GM12878 (cell line): ENCODE data around the gene NFE2L2. TPM values are rescaled to one million over a fixed set of nuclear protein-coding genes. Genes with fewer than 3 reads are reported as not detected.

Experiments
- ATAC-seq: fragments of 200-7000 bp; cut with Tn5 transposase; 3 replicates; pipeline ENCODE4 v1.9.1; 2020; ENCODE audit warnings: mild to moderate bottlenecking, moderate library complexity
- BruUV-seq: library from RNA; stranded (reverse); fragments of 400-500 nt; replicated peaks from 2 replicates; lab custom pipeline; 2021; lab: Mats Ljungman, UMichigan
- CTCF ChIA-PET: fragments of 300-600 bp; sonication (Branson Sonifier 250); formaldehyde crosslinking; extraction: SDS; loops from one replicate; lab custom pipeline; 2021; ENCODE audit warnings: inconsistent platforms; lab: Yijun Ruan, JAX
- POLR2A ChIA-PET: fragments of 350-600 bp; formaldehyde crosslinking; extraction: SDS; loops from one replicate; lab custom pipeline; 2021; ENCODE audit warnings: inconsistent platforms; lab: Charles Lee
- RAD21 ChIA-PET: fragments of 300-600 bp; sonication (Branson Sonifier 250); formaldehyde crosslinking; loops from one replicate; lab custom pipeline; 2023; ENCODE audit warnings: antibody characterized with exemption; ENCODE audit not compliant: unreplicated experiment; lab: Charles Lee
- SMC1A ChIA-PET: fragments of 300-600 bp; sonication (Branson Sonifier 250); formaldehyde crosslinking; loops from one replicate; lab custom pipeline; 2023; ENCODE audit not compliant: unreplicated experiment, uncharacterized antibody; lab: Charles Lee
- DNase-seq: peaks from one replicate; pipeline ENCODE4 v3.0.0-alpha.2; 2011; ENCODE audit warnings: low read depth, low spot score
- FAIRE-seq: peaks from 3 replicates; lab custom pipeline; 2011; peaks lifted over from hg19 to GRCh38; lab: Jason Lieb, UNC
- H2AFZ ChIP-seq: 2 replicates; pipeline ENCODE4 v1.6.0; 2011; ENCODE audit warnings: low read depth, low read length, control low read depth; ENCODE audit not compliant: control insufficient read depth
- H3K27ac ChIP-seq: 2 replicates; pipeline ENCODE4 v1.5.1; 2011; ENCODE audit warnings: control low read depth; ENCODE audit not compliant: control insufficient read depth, insufficient read depth
- H3K27me3 ChIP-seq, 2 experiments: replicated peaks in 1 of 2; 2 replicates each; pipeline versions ENCODE4 v1.6.0 to v1.6.1; 2011; ENCODE audit warnings: low read length in 1 of 2; ENCODE audit not compliant: control insufficient read depth in 2 of 2, insufficient read depth in 2 of 2
- H3K36me3 ChIP-seq, 2 experiments: 2 replicates each; pipeline ENCODE4 v1.5.1; 2011; ENCODE audit warnings: low read length in 1 of 2; ENCODE audit not compliant: control insufficient read depth in 2 of 2, insufficient read depth in 2 of 2
- H3K4me1 ChIP-seq: 2 replicates; pipeline ENCODE4 v1.6.1; 2011; ENCODE audit warnings: mild to moderate bottlenecking, low read length, moderate library complexity, mixed read lengths; ENCODE audit not compliant: control insufficient read depth, insufficient read depth
- H3K4me2 ChIP-seq: 2 replicates; pipeline ENCODE4 v1.6.0; 2011; ENCODE audit warnings: control low read depth; ENCODE audit not compliant: control insufficient read depth, insufficient read depth
- H3K4me3 ChIP-seq: fragments of 200-600 bp; sonication (generic); 2 replicates; pipeline ENCODE4 v1.5.1; 2016
- H3K79me2 ChIP-seq: 2 replicates; pipeline ENCODE4 v1.6.0; 2011; ENCODE audit warnings: low read length; ENCODE audit not compliant: control insufficient read depth, insufficient read depth
- H3K9ac ChIP-seq: 2 replicates; pipeline ENCODE4 v1.8.0; 2011; ENCODE audit warnings: low read length, control low read depth, mixed read lengths; ENCODE audit not compliant: control insufficient read depth, insufficient read depth
- H3K9me3 ChIP-seq: replicated peaks from 3 replicates; pipeline ENCODE4 v1.5.1; 2011; ENCODE audit warnings: mild to moderate bottlenecking, low read length; ENCODE audit not compliant: control insufficient read depth, insufficient read depth
- H4K20me1 ChIP-seq: 2 replicates; pipeline ENCODE4 v1.6.0; 2011; ENCODE audit not compliant: control insufficient read depth, insufficient read depth
- BCL11A ChIP-seq: IDR thresholded peaks from 2 replicates; pipeline ENCODE4 v1.6.1; 2011; ENCODE audit warnings: low read depth, low read length
- BHLHE40 ChIP-seq, 2 experiments: fragments of 450-650 bp in 1 of 2; IDR thresholded peaks; 2 replicates each; pipeline ENCODE4 v1.6.1; 2011 to 2017; ENCODE audit warnings: low read depth in 2 of 2, borderline replicate concordance in 1 of 2, improper control_type of control experiment in 1 of 2, low read length in 1 of 2, mild to moderate bottlenecking in 1 of 2
- CBX3 ChIP-seq: fragments of 200-600 bp; sonication (generic); IDR thresholded peaks from 2 replicates; pipeline ENCODE4 v1.6.1; 2016; ENCODE audit warnings: low read depth, borderline replicate concordance
- CHD2 ChIP-seq: IDR thresholded peaks from 2 replicates; pipeline ENCODE4 v1.6.1; 2011; ENCODE audit warnings: low read depth, low read length, improper control_type of control experiment, borderline replicate concordance
- EP300 ChIP-seq, 2 experiments: fragments of 150-350 bp in 1 of 2; IDR thresholded peaks; 2 replicates each; pipeline ENCODE4 v1.6.1; 2011 to 2012; ENCODE audit warnings: low read depth in 2 of 2, low read length in 2 of 2, borderline replicate concordance in 1 of 2, improper control_type of control experiment in 1 of 2, inconsistent platforms in 1 of 2; ENCODE audit not compliant: control insufficient read depth in 1 of 2
- FOXK2 ChIP-seq: fragments of 450-650 bp; IDR thresholded peaks from 2 replicates; pipeline ENCODE4 v1.6.1; 2017; ENCODE audit warnings: mild to moderate bottlenecking, moderate library complexity
- HDGF ChIP-seq: fragments of 450-650 bp; IDR thresholded peaks from 2 replicates; pipeline ENCODE4 v1.6.1; 2016; ENCODE audit warnings: antibody characterized with exemption
- LARP7 ChIP-seq: fragments of 450-650 bp; IDR thresholded peaks from 2 replicates; pipeline ENCODE4 v1.6.1; 2017; ENCODE audit warnings: mild to moderate bottlenecking
- MTA2 ChIP-seq: fragments of 450-650 bp; IDR thresholded peaks from 2 replicates; pipeline ENCODE4 v1.6.1; 2016; ENCODE audit warnings: low read depth, mild to moderate bottlenecking, moderate library complexity
- MTA3 ChIP-seq: IDR thresholded peaks from 2 replicates; pipeline ENCODE4 v1.6.1; 2012; ENCODE audit warnings: low read length, inconsistent platforms, borderline replicate concordance
- MYB ChIP-seq: fragments of 150-350 bp; IDR thresholded peaks from 2 replicates; pipeline ENCODE4 v1.6.1; 2014; ENCODE audit warnings: mild to moderate bottlenecking, low read depth, low read length, borderline replicate concordance
- PML ChIP-seq: IDR thresholded peaks from 2 replicates; pipeline ENCODE4 v1.6.1; 2012; ENCODE audit warnings: low read length, inconsistent platforms
- RB1 ChIP-seq: fragments of 450-650 bp; formaldehyde crosslinking; IDR thresholded peaks from 2 replicates; pipeline ENCODE4 v1.6.1; 2017; ENCODE audit warnings: mild to moderate bottlenecking, borderline replicate concordance
- SMAD5 ChIP-seq: IDR thresholded peaks from 2 replicates; pipeline ENCODE4 v1.6.1; 2016; ENCODE audit warnings: antibody characterized with exemption, low read depth
- TCF7 ChIP-seq: IDR thresholded peaks from 2 replicates; pipeline ENCODE4 v1.6.1; 2014; ENCODE audit warnings: antibody characterized with exemption, borderline replicate concordance
- ZZZ3 ChIP-seq: IDR thresholded peaks from 2 replicates; pipeline ENCODE4 v1.6.1; 2011; ENCODE audit warnings: low read depth; ENCODE audit not compliant: control insufficient read depth, insufficient read length
- WGBS: methylation state at CpG from one replicate; pipeline ENCODE4 v1.1.6; 2016; ENCODE audit warnings: low lambda C conversion rate; ENCODE audit not compliant: insufficient replicate concordance, insufficient coverage; ENCODE audit errors: missing lambda C conversion rate; 5-methylcytosine and 5-hydroxymethylcytosine counted together
- in situ Hi-C: fragments of 300-500 bp; cut with MboI; formaldehyde crosslinking; loops from 9 replicates; pipeline ENCODE4 v1.14.3; 2018; ENCODE audit warnings: mixed read lengths
- intact Hi-C: fragments of 100-400 bp; cut with micrococcal nuclease; formaldehyde crosslinking; loops from one replicate; pipeline ENCODE4 v1.14.2; 2022; ENCODE audit not compliant: unreplicated experiment
- polyA plus RNA-seq, 11 experiments: library from polyadenylated mRNA; depleted of rRNA in 4 of 11; unstranded in 6 of 11; stranded (reverse) in 5 of 11; fragments of >200 nt; fragmentation: Nextera tagmentation in 4 of 11; fragmentation: Illumina TruSeq in 1 of 11; extraction: Ambion mirVana in 4 of 11; extraction: Trizol in 1 of 11; gene quantifications; 1 replicate in 1 of 11; 2 replicates in 10 of 11; pipeline versions ENCODE4 v1.2.1 to v1.2.3, GENCODE V29; 2011 to 2016; ENCODE audit warnings: inconsistent platforms in 2 of 11, missing spikeins in 2 of 11, low read depth in 1 of 11
- total RNA-seq, 4 experiments: library from RNA; depleted of rRNA in 3 of 4; stranded (reverse); fragments of >200 nt in 3 of 4; fragmentation: Illumina TruSeq in 1 of 4; extraction: Trizol in 1 of 4; gene quantifications; 2 replicates each; pipeline versions ENCODE4 v1.2.1 to v1.2.3, GENCODE V29; 2013 to 2021
- TF ChIP-seq, protein P1 (sequence below): fragments of 450-650 bp; IDR thresholded peaks from 2 replicates; pipeline ENCODE4 v1.6.1; 2017; ENCODE audit warnings: antibody characterized with exemption, mild to moderate bottlenecking, moderate library complexity
- TF ChIP-seq, protein P2 (sequence below): fragments of 450-650 bp; conservative IDR thresholded peaks from 2 replicates; pipeline ENCODE4 v1.6.1; 2017; ENCODE audit warnings: mild to moderate bottlenecking, moderate library complexity

The NFE2L2 gene
- total and polyA plus RNA-seq, 10 of the 15 experiments (the other 5 are each of a cell fraction or from before 2014, with no cell fraction given), result 18.4 to 69.8 (median 37.1) TPM

DNA sequence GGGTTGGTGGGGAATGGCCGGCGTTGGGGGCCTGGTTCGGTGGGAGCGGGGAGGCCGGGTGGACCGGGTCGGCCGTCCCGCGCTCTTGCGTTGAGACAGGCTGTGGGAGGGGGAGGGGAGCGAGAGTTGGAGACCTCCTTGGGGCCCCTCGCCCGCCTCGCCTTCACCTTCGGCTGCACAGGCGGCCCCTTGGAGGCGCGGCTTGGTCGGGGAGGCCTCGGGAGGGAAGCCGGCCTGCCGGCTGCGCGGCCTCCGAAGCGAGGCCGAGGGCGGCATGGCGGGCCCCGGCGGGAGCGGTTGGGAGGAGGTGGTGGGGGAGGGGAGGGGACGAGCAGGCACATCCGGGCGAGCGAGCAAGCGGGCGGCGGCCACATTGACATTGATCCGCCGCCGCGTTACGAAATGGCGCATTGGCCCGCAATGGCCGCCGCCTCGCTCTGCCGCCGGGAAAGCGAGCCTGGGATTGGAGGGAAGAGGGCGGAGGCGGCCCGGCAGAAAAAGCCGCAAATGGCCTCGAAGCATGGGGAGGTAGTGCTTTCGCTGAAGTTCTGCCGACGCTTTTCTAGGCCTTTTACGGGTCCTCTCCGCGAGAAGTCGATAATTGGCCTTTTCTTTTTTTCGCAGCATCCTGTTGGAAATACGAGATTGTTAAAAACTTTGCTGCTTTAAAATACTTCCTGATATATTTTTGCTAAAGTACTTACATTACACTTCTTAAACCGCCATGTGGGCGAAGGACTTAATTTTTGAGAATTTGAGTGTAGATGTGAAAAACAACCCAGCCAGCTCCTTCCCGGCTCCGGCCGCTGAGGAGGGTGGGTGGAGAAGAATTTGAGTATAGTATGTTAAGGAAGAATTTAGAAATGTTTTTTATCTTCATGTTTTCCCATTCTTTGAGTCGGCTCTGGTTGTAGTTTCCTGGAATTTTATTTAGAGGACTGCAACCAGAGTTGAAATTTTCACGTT is 51.4 kb downstream of the NFE2L2 start:
- peaks cover 3 to 25% of the 10 kb centered on the region in 2 experiments for H3K36me3 ChIP-seq
- intact Hi-C loops, result loop anchor here (1.0 kb wide), 2 partner anchors 47 to 50 kb away; no protein-coding TSS in a partner anchor
- POLR2A ChIA-PET, result interaction anchor here (0.6 to 2.8 kb wide), 14 partner anchors 14 to 80 kb away, joined by 3 to 31 read pairs (median 6); partner anchors contain the start of gene NFE2L2
- H3K79me2 ChIP-seq, result peaks cover 71% of the 10 kb centered on the region
- SMC1A ChIA-PET, result interaction anchor here (1.2 to 2.9 kb wide), 8 partner anchors 12 to 53 kb away, joined by 3 to 25 read pairs (median 8); no protein-coding TSS in a partner anchor
- H3K4me3 ChIP-seq, result peak overlapping the region; percentile 95
- peak overlapping the region; percentile 96 for H3K27ac ChIP-seq
- DNase-seq (peak; percentile 38), FAIRE-seq (no peak), ATAC-seq (peak; percentile 79)
- H3K4me1 ChIP-seq, result no peaks in the 10 kb centered on the region
- no peaks in the 10 kb centered on the region for H3K27me3 ChIP-seq
- under 1% methylated on average over 49 of the region's 74 CpGs for WGBS
- CTCF ChIA-PET, result interaction anchor here (1.6 to 1.7 kb wide), 4 partner anchors 17 to 50 kb away, joined by 6 to 24 read pairs (median 15); no protein-coding TSS in a partner anchor
- H3K4me2 ChIP-seq, result peak overlapping the region; percentile 61
- BruUV-seq, result TSS peak; percentile 46
- in situ Hi-C loops, result loop anchor here (5.0 kb wide), 1 partner anchor 46 kb away; no protein-coding TSS in a partner anchor
- peak overlapping the region; percentile 99 for H3K9ac ChIP-seq
- no peak overlapping the region; the same call in 1 of the 2 replicates for H2AFZ ChIP-seq
- peaks cover 11% of the 10 kb centered on the region for H4K20me1 ChIP-seq
- RAD21 ChIA-PET, result interaction anchor here (1.5 to 2.6 kb wide), 6 partner anchors 18 to 181 kb away, joined by 3 to 31 read pairs (median 19); partner anchors contain the start of gene NFE2L2
- H3K9me3 ChIP-seq, result no peaks in the 10 kb centered on the region; the same call in 2 of the 3 replicates
- TF ChIP-seq MTA3, result no peak
- TF ChIP-seq HDGF, result no peak
- peak; percentile 85 for TF ChIP-seq CHD2
- no peak for TF ChIP-seq EP300 (IDR thresholded peaks at IDR 0.05; ENCODE audit: borderline replicate concordance in 1 of 2, control insufficient read depth in 1 of 2, low read depth in 2 of 2, low read length in 2 of 2)
- TF ChIP-seq MYB, result no peak
- TF ChIP-seq, protein P1, sequence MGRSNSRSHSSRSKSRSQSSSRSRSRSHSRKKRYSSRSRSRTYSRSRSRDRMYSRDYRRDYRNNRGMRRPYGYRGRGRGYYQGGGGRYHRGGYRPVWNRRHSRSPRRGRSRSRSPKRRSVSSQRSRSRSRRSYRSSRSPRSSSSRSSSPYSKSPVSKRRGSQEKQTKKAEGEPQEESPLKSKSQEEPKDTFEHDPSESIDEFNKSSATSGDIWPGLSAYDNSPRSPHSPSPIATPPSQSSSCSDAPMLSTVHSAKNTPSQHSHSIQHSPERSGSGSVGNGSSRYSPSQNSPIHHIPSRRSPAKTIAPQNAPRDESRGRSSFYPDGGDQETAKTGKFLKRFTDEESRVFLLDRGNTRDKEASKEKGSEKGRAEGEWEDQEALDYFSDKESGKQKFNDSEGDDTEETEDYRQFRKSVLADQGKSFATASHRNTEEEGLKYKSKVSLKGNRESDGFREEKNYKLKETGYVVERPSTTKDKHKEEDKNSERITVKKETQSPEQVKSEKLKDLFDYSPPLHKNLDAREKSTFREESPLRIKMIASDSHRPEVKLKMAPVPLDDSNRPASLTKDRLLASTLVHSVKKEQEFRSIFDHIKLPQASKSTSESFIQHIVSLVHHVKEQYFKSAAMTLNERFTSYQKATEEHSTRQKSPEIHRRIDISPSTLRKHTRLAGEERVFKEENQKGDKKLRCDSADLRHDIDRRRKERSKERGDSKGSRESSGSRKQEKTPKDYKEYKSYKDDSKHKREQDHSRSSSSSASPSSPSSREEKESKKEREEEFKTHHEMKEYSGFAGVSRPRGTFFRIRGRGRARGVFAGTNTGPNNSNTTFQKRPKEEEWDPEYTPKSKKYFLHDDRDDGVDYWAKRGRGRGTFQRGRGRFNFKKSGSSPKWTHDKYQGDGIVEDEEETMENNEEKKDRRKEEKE, result no peak
- TF ChIP-seq SMAD5, result peak; percentile 59; the same call in 1 of the 2 replicates
- TF ChIP-seq BHLHE40 (IDR thresholded peaks at IDR 0.05; ENCODE audit: borderline replicate concordance in 1 of 2, low read depth in 2 of 2, low read length in 1 of 2), result 0 out of 4 replicates have a peak, but pooled peaks have one; percentile 4 to 15
- TF ChIP-seq BCL11A, result no peak
- TF ChIP-seq, protein P2, sequence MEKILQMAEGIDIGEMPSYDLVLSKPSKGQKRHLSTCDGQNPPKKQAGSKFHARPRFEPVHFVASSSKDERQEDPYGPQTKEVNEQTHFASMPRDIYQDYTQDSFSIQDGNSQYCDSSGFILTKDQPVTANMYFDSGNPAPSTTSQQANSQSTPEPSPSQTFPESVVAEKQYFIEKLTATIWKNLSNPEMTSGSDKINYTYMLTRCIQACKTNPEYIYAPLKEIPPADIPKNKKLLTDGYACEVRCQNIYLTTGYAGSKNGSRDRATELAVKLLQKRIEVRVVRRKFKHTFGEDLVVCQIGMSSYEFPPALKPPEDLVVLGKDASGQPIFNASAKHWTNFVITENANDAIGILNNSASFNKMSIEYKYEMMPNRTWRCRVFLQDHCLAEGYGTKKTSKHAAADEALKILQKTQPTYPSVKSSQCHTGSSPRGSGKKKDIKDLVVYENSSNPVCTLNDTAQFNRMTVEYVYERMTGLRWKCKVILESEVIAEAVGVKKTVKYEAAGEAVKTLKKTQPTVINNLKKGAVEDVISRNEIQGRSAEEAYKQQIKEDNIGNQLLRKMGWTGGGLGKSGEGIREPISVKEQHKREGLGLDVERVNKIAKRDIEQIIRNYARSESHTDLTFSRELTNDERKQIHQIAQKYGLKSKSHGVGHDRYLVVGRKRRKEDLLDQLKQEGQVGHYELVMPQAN, result peak; percentile 74; the same call in 1 of the 2 replicates
- TF ChIP-seq CBX3, result no peak
- TF ChIP-seq LARP7, result peak; percentile 78
- TF ChIP-seq ZZZ3, result no peak
- no peak for TF ChIP-seq PML
- TF ChIP-seq RB1, result peak; percentile 80; the same call in 1 of the 2 replicates
- no peak for TF ChIP-seq MTA2
- no peak; the same call in 1 of the 2 replicates for TF ChIP-seq FOXK2
- no peak for TF ChIP-seq TCF7
